Hematopoietic multipotent progenitor cell treated with erythropoietin and hydrocortisone succinate and interleukin-3 and kit ligand, for 8 days (in vitro differentiated cells): ENCODE data around the gene ZMIZ1.

ENCODE experiments used
- DNase-seq: peaks from one replicate; pipeline ENCODE4 v3.0.0-alpha.2; 2015

The ZMIZ1 gene

GRCh38 chr10:79053481-79054202 is 15.1 kb upstream of the ZMIZ1 start:
- DNase-seq: no peak

- no peak for DNase-seq
Measured at GRCh38 chr10:79054203-79055099, 14.3 kb upstream of the ZMIZ1 start.

GRCh38 chr10:79055100-79055782 is 13.5 kb upstream of the ZMIZ1 start:
- DNase-seq: no peak

GRCh38 chr10:79055892-79056291 is 12.9 kb upstream of the ZMIZ1 start:
- no peak for DNase-seq

GRCh38 chr10:79056361-79056735 is 12.4 kb upstream of the ZMIZ1 start:
- DNase-seq: no peak

- no peak for DNase-seq
Measured at GRCh38 chr10:79056736-79057391, 11.9 kb upstream of the ZMIZ1 start.

- no peak for DNase-seq
Measured at GRCh38 chr10:79057481-79058275, 11.1 kb upstream of the ZMIZ1 start.

- no peak for DNase-seq
Measured at GRCh38 chr10:79058899-79059841, 9.6 kb upstream of the ZMIZ1 start.

GRCh38 chr10:79059859-79060379 is 8.8 kb upstream of the ZMIZ1 start:
- DNase-seq: no peak

- DNase-seq: no peak
Measured at GRCh38 chr10:79060641-79061255, 8.0 kb upstream of the ZMIZ1 start.

- no peak for DNase-seq
Measured at GRCh38 chr10:79061441-79062315, 7.1 kb upstream of the ZMIZ1 start.

GRCh38 chr10:79063071-79063491 is 5.7 kb upstream of the ZMIZ1 start:
- DNase-seq: no peak

GRCh38 chr10:79063661-79064492 is 4.9 kb upstream of the ZMIZ1 start:
- no peak for DNase-seq

GRCh38 chr10:79065091-79065551 is 3.6 kb upstream of the ZMIZ1 start:
- DNase-seq: no peak

GRCh38 chr10:79065853-79066252 is 2.9 kb upstream of the ZMIZ1 start:
- DNase-seq: no peak

- peak; percentile 45 for DNase-seq
Measured at GRCh38 chr10:79066411-79067240, 2.1 kb upstream of the ZMIZ1 start.
